NCI-H460 (cell line): ENCODE measurements around the gene SLC7A6. TPM values are rescaled to one million over a fixed set of nuclear protein-coding genes. Genes with fewer than 3 reads are reported as not detected.

ENCODE experiments used
- DNase-seq: peaks from one replicate; pipeline ENCODE4 v3.0.0-alpha.2; 2016; ENCODE audit warnings: low read depth; ENCODE audit errors: extremely low read depth
- small RNA-seq, 2 experiments: library from RNA; depleted of rRNA; stranded (forward); fragments of <200 nt; gene quantifications; one replicate each; pipeline ENCODE3, GENCODE V24; 2014
- total RNA-seq: library from RNA; depleted of rRNA; stranded (reverse); fragments of >200 nt; shearing (Covaris generic); gene quantifications from 2 replicates; pipeline ENCODE4 v1.2.3, GENCODE V29; 2014; rRNA removed

Gene SLC7A6
- total RNA-seq, 1 experiment from 2014 or later: 21.5 TPM

DNA sequence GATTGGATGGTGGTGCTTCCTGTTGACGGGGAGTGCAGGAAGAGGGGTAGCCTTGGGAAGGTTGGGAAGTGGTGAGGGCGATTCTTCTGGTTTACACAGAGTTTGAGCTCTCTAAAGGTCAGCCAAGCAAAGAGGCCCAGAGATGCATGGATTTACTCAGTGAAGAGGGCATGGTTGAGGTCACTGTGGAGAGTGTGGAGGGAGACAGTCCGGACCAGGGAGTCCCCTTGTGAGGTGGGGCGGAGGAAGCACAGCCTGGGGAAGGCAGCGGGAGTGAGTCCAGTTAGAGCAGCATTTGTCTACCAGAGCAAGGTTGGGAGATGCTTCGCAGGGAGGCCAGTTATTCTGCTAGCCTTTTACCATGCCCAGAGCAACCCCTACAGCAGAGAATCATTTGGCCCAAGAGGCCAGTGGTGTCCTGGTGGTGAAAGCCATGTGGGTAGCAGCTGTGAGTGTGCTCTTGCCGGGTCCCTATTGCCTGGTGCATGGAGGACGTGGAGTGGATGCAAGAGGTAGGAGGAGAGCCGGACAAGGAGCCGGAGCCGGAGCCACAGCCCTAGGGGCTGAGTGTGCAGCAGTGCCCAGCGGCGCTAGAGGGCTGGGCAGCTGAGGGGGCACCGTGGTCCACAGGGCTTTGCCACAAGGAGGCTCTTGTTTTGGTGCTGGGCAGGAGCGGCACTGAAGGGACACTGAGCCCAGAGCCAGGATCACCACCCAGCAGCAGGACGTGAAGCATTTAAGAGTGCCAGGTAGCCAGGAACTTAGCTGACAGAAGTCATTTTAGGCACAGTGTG, 74.2 kb downstream of the SLC7A6 start:
- DNase-seq: no peak

GRCh38 chr16:68339214-68339613, 74.9 kb downstream of the SLC7A6 start:
- DNase-seq: no peak

- DNase-seq: no peak
Measured at GRCh38 chr16:68342620-68343019, 78.3 kb downstream of the SLC7A6 start.

DNA sequence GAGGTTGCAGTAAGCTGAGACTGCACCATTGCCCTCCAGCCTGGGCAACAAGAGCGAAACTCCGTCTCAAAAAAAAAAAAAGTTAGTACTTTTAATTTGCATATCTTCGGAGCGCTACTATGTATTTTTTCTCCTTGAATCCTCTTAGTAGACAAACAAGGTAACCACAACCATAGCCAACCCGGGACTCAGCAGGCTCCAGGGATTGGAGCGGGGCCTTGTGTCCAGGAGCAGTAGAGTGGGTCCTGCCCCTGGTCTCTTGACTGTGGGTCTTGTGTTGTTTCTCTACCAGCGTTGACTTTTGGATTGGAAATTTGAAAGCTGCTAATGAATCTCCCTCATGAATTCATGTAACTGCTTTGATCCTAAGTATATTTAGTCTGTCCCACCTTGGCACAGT, 78.8 kb downstream of the SLC7A6 start:
- DNase-seq: no peak

GRCh38 chr16:68344252-68344651, 79.9 kb downstream of the SLC7A6 start:
- DNase-seq: no peak

DNA sequence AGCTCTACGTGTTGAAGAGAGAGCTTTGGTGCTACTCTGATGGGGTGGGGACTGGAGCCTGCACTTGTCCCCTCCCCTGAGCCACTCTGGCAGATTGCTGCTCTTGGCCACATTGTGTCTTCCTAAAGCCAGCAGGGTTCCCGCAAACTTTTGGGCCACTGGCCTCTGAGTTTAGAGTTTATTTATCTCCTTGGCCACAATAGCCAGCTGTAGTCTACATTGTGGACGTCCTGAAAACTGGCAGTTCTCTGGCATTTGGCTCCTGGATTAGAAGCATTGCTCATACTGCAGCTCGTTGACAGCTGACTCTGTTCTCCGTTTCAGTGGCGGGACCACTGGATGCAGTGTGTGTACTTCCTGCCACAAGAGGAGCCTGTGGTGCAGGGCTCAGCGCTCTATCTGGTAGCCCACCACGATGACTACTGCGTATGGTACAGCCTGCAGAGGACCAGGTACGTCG, 81.1 kb downstream of the SLC7A6 start:
- no peak for DNase-seq

GRCh38 chr16:68345958-68346635, 81.8 kb downstream of the SLC7A6 start:
- no peak for DNase-seq

- DNase-seq: no peak
Measured at GRCh38 chr16:68346892-68347480, 82.7 kb downstream of the SLC7A6 start.

- no peak for DNase-seq
Measured at GRCh38 chr16:68347605-68348004, 83.3 kb downstream of the SLC7A6 start.

GRCh38 chr16:68348639-68349445, 84.5 kb downstream of the SLC7A6 start:
- no peak for DNase-seq

GRCh38 chr16:68349838-68350410, 85.6 kb downstream of the SLC7A6 start:
- no peak for DNase-seq

GRCh38 chr16:68350813-68351350, 86.6 kb downstream of the SLC7A6 start:
- DNase-seq: no peak

Small RNA genes lying within 50 kb of the gene (small RNA-seq; reads per million reads assigned to genes)
- gene RNU4-30P (0 reads per million in 2 experiments), gene RNU6-1262P (0 reads per million in 2 experiments)

Other genes with a start within 250 kb of the SLC7A6 start
- not detected in 2 replicates for gene DPEP2NB, start 248.6 kb upstream of the SLC7A6 start, total RNA-seq
- gene DDX28, start 241.3 kb upstream of the SLC7A6 start, total RNA-seq: 20.1 and 22.7 TPM in 2 replicates
- 34.5 and 39.4 TPM in 2 replicates for gene DUS2, start 241.2 kb upstream of the SLC7A6 start, total RNA-seq
- gene NFATC3, start 179.2 kb upstream of the SLC7A6 start, total RNA-seq: 29.5 and 31.3 TPM in 2 replicates
- 0.27 TPM in 1 of 2 replicates, not detected in the other for gene ESRP2, start 28.4 kb upstream of the SLC7A6 start, total RNA-seq
- 7.5 and 7.6 TPM in 2 replicates for gene PLA2G15, start 19.2 kb upstream of the SLC7A6 start, total RNA-seq
- 18.2 and 21.0 TPM in 2 replicates for gene SLC7A6OS, start 46.4 kb downstream of the SLC7A6 start, total RNA-seq
- 39.4 and 51.7 TPM in 2 replicates for gene PRMT7, start 46.5 kb downstream of the SLC7A6 start, total RNA-seq
- 0.07 and 0.14 TPM in 2 replicates for gene SMPD3, start 184.0 kb downstream of the SLC7A6 start, total RNA-seq